CD4-positive, alpha-beta T cell treated with Interleukin-6 at 100 ng/mL for 8 hours (primary cell): ENCODE results near the gene TNS1.

ENCODE experiments used
- DNase-seq: peaks from one replicate; pipeline ENCODE4 v3.0.0-alpha.2; 2020; ENCODE audit warnings: mixed read lengths, low spot score

The TNS1 gene

DNA sequence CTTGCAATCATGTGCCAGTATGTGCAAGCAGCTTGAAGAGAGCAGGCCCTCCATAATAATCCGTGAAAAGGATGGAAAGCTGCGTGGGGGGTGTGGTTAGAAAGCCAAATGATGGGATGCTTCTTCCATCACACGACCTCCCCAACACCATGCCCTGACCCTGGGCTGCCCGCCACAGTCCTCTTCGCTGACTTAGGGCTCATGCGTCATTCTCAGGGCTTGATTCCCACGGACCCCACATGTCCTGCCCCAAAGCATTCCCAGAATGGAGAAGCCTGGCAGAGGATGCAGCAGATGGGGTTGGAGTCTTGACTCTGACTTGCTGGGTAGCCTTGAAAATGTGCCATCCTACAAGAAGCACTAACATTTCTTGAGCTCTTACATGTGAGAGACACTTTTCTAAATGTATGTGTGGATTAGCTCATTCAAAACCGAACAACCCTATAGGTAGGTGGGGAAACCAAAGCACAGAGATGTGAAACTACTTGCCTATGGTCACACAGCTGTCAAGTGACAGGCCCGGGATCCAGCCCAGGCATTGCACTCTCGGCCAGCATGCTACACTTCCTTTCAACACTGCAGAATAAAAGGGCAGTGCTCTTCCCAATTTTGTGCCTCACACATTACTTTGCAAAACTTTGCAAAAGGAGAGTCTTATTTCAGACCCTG, 3.7 kb downstream of the TNS1 start:
- DNase-seq, result no peak

DNA sequence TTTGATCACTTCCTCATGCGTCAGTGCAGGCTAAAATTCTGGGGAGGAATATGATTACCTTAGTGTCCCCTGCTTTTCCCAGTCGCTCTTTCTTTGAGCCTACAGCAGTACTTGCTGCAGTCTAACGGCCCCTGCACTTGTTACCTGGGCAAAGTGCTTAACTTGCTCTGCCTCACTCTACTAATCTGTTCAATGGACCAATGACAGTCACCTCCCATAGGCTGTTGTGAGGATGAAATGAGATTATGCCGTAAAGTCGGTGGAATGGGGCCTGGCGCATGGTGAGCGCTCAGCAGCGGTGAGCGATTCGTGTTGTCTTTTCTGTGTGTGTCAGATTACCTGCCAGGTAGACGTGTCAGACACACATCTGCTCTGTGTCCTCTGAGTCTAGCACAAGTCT, 5.3 kb downstream of the TNS1 start:
- no peak for DNase-seq

DNA sequence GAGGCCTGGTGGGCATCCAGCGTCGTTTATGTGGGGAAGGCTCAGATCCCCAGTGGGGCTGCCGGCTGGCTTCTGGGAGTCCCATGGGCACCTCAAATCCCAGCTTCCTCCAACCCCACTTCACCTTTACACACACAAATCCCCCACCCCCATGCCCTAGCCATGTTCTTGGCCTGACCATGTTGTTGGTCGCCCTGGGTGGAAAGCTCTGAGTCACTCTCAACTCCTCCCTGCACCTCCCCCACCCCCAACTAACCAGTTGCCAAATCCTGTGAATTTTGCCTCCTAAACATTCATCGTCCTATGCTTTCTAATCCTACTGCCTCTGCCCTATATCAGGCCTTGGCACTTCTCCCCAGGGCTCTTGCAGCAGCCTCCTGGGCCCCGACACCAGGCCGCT, 6.4 kb downstream of the TNS1 start:
- no peak for DNase-seq

DNA sequence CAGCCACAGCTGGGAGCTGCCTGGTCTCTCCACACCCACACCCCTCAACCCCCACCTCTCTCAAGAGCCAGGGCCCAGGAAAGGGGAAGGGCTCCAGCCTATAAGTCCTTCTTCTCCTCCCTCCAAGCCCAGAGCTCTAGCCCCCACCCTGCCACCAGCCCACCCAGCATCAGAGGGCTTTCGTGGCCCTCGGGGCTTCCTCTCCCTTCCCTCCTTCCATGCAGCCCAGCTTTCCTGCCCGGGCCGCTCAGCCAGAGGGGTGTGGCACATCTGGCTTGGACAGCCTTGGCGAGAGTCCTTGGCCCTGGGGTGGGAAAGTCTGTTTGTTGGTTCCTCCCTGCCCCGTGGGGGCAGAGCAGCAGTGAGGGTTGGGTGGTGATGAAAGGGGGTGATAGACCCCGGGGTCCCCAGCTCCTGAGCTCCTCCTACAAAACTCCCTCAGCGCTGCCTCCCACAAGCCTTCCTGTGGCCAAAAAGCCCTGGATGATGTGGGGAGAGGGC, 7.0 kb downstream of the TNS1 start:
- DNase-seq, result no peak

DNA sequence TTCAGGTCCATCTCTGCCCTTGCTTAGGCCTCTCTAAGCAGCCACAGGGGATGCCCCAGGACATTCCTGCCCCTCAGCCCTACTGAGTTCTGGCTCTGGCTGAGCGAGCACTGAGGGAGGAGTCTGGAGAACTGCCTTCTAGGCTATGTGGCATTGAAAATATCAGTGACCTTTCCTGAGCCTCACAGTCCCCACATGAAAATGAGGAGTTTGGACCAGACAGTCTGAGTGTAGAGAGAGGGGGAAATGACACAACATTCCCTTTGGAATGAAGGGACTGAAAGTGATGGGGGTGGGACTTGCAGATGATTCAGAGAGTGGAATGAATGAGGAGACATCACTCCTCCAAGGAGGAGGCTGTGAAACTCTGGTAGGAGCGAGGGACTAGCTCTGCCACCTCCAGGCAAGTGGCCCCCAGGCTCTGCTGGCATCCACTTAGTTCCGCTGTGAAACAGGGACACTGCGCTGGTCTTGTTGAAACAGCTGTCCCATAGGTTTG, 8.0 kb downstream of the TNS1 start:
- no peak for DNase-seq

DNA sequence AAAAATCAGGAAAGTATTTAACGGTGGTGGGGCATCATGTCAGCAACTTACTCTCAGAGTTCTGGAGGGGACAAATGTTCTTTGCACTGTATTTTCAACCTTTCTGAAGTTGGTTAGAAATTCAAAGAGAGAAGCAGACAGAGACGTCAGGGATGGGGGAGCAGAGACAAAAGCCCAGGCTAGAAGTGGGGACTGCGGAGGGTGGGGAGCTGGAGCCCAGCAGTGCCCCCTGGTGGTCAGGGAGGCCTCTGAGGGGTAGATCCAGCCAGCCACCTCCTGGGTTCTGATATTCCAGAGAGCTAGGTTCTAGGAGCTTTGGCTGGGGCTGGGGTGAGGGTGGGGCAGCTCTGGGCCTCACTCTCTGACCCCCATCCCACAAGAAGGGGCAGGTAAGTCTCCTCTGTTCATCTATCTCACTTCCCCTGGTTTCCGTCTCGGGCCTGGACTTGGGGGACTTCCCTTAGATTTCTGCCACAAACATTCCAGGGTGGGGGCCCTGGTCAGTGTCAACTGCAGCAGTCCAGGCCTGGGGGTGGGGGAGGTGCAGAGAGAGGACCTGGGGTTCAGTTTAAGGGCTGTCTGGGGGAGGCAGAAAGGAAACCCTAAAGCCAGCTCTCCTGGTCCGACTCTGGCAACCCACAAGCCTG, 8.9 kb downstream of the TNS1 start:
- peak; percentile 12 for DNase-seq

DNA sequence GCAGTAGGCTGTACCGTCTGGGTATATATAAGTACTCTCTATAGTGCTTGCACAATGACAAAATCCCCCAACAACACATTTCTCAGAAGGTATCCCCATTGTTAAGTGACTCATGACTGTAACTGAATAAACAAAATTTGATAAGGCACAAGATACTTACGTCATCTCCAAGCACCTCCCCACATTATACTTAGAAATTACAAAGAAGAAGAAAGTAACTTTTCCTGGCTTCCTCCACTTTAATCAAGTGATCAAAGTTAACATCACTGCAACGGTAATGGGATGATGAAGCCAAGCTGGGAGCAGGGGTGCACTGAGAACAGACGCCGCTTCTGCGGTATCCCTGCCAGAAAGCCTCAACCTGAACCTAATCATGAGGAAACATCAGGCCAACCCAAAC, 9.7 kb downstream of the TNS1 start:
- DNase-seq, result no peak

DNA sequence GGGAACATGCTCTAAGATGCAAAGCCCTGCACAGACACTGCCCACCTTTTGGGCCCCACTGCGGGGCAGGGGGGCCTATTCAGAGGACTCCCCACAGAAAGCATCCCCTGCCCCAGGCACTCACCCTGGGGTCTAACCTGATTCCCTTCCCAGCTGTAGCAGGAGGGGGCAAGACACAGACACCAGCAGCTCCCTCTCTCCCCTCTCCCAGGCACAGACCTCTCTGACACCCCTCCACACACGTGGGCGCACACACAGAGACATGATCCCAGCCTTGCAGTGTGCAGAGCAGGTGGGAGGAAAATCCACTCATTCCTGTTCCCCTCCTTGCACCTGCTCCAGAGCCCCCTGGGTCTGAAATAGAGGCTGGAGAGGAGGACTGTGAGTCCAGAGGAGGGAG, 10.7 kb downstream of the TNS1 start:
- no peak for DNase-seq

DNA sequence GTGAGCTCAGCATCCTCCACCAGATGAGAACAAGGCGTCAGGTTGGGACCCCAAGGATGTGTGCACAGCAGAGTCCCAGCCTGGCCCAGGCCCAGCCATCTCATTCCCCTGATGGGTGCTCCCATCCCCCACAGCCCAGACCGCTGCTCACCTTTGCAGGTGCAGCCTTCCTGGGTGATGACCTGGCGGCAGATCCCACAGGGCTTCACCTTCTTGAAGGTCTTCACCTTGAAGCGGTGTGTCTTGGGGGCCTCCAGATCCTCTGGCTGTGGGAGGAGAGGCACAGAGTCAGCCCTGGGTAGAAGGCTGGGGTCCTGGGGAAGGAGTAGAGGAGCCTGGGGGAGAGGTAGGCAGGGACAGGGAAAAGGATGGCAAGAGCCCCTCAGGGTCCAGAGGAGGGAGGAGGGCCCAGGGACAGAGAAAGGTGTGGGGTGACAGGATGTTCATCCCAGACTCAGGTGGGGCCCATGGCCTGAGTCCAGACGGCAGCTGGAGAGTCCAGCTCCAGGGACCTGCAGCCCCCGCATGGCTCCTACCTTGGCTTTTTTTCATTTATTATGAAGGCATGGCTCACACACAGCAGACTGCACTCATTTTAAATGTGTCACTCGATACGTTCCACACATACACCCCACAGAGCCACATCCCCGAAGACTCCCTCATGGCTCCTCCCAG, 11.9 kb downstream of the TNS1 start:
- no peak for DNase-seq

DNA sequence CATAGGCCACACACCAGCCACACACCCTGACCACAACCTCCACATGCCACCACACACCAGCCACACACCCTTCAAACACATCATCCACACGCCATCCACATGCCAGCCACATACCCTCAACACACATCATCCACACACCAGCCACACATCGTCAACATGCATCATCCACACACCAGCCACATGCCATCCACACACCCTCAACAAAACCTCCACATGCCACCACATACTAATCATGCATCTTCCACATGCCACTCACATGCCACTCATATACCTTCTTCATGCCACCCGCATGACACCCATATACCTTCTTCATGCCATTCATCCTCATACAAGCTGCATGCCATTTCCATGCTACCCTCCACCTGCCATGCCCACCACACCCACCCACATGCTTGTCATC, 12.4 kb downstream of the TNS1 start:
- DNase-seq, result no peak

DNA sequence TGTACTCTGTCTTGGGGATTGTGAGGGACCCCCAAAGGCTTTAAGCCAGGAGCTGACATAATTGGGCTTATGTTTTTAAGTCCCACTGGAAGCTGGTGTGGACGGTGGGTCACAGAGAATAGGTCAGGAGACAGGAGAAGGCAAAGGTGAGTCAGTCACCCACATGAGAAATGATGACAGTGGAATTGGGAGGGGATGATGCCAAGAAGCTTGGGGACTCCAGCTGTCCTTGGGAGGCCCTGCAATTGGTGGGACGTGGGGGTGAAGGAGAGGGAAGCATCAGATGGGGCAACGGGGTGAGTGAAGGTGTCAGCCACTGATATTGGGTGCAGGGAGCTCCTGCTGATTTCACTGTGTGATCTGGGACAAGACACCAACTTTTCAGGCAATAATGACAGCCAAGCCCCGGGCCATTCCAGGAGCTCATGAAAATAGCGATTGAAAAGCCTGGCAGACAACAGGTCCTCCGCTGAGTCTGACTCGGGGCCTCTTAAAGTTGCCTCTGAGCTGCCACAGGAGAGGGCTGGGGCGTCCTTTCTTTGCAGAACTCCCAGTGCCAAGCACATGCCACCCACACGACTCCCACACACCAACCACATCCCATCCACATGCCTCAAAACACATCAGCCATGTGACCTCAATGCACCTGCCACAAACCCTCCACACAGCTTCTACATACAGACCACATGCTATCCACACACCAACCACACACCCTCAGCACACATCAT, 13.4 kb downstream of the TNS1 start:
- DNase-seq, result no peak

DNA sequence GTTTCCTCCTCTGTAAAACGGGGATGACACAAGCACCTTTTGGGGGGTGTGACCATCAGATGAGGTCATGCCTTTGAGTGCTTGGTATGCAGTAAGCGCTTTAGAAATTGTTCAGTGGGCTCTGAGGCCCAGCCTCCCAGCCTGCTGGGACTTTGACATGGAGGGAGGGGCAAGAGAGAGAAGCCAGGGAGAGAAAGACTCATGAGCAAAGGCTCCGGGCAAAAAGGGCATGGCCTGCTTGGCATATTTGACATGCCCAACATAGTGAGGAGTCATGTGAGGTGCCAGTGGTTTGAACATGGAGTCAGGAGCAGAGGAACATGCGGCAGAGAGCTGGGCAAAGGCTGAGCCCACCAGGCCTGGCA, 14.0 kb downstream of the TNS1 start:
- DNase-seq, result no peak

DNA sequence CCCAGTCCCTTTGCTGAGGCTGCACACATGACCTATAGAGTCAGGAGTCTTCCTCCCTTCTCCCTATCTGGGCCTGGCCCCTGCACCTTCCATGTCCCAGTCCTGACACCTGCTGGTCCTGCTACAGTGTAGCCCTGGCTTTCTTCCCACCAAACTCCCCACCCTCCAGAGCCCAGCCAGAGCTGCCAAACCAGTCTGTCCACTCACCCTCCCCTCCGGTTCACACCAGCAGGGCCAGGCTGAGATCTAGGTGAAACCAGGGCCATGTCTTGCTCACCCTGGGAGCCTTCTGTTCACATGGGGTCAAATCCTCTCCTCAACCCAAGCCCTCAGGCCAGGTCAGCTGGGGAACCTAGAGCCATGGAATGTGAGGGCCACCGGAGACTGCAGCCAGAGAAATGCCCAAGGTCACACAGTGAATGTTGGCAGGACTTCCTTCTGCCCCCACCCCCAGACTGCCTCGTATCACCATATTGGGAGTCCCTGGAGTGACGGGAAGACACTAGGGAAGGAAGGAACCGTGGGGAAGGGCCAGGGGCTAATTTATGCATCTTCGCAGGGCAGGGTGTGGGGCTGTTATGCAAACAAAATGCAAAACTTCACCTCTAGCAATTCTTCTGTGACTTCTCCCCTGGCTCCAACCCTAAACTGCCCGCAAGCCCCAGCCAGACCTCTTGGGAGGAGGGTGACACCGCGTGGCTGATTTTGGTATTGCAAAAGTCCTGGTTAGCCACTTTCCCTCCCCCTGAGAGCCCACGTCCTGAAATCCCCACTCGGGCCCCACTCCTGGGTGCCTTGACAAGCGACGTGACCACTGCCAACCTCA, 14.6 kb downstream of the TNS1 start:
- peak; percentile 22 for DNase-seq

DNA sequence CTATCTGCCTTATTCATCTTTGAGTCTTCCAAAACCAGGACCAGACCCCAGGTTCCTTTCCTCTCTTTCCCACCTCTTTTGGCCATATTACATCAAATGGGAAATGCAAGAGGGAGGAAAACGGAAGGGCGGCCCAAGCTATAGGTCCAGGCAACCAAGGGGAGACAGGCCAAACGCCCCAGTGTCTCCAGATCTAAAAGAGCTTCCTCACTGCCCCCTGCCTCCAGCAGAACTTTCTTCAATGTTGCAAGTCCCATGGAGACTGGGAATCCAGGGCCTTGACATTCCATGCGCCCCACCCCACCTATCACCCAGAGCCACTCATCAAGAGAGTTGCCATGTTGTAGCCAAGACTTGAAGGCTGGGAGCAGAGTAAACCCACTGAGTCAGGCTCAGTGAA, 15.4 kb downstream of the TNS1 start:
- DNase-seq, result no peak

DNA sequence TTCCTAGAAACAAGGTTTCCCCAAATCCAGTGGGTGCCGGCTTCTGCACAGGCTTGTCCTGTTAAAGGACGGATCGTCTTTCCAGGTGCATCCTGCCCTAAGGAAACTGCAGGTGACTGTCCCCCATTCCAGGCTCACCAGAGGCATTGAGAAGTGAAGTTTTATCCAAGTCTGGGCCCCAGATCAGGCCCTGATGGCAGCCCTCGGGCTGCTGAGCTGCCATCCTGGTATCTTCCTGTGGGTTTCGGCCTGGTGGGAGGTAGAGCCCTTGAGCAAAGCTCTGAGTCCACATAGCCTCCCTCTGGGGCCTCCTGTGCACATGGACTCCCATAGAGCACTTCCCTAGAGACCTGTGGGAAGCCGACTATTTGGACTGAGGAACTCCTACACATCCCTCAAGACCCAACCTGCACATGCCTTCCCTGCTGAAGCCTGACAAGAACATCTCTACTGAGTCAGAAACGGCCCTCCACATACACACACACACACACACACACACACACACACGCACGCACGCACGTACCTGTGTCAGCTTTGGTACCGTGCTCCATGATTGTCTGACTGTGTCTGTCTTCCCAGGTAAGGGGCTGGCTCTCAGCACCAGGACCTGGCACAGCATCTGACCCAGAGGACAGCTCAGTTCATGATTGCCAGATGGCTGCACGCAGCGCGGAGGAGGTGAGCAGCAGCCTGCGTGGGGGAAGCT, 16.4 kb downstream of the TNS1 start:
- DNase-seq, result no peak

DNA sequence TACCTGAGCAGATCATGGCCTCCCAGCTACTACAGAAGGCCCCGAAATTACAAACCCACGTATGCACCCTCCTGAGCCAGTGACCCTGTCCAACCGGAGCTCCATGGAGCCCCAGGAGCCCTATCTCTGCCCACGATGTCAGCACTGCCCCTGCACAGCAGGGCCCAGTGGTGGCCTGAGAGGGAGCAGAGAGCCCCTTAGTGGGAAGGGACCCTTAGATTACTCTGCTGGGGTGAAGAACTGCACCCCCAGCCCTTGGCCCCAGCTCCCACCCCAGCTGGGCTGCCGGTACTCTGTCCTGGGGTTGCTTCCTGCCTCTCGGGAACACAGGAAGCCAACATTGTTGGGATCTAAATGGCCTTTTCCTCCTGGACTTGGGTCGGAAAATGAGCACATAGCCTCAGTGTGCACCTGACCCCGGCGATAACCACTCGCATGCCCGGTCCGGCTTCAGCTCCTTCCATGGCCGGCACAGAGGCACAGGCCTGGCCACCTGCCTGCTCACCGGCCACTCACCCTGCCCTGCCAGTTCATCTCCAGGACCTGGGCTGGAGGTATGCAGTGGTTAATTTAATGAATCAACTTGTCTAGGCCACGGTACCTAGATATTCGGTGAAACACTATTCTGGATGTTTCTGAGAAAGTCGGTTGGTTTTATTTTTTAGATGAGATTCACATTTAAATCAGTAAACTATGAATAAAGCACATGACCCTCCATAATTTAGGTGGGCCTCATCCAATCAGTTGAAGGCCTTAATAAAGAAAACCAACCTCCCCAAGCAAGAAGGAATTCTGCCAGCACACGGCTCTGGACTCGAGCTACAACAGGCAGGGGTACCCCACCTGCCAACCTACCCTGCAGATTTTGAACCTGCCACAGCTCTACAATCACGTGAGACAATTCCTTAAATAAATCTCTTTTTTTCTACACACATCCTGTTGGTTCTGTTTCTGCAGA, 19.2 kb downstream of the TNS1 start:
- DNase-seq, result no peak

DNA sequence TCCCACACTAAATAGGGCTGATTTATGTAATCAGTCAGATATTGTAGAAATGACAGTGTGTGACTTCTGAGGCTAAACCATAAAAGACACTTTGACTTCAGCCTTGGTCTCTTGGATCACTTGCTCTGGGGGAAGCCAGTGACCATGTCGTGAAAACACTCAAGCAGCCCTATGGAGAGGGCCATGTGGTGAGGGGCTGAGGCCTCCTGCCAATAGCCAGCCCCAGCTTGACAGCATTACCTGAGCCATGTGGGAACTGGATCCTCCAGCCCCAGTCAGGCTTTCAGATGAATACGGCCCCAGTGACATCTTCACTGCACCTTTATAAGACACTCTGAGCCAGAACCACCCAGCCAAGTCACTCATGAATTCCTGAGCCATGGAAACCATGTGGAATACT, 20.8 kb downstream of the TNS1 start:
- DNase-seq, result no peak

DNA sequence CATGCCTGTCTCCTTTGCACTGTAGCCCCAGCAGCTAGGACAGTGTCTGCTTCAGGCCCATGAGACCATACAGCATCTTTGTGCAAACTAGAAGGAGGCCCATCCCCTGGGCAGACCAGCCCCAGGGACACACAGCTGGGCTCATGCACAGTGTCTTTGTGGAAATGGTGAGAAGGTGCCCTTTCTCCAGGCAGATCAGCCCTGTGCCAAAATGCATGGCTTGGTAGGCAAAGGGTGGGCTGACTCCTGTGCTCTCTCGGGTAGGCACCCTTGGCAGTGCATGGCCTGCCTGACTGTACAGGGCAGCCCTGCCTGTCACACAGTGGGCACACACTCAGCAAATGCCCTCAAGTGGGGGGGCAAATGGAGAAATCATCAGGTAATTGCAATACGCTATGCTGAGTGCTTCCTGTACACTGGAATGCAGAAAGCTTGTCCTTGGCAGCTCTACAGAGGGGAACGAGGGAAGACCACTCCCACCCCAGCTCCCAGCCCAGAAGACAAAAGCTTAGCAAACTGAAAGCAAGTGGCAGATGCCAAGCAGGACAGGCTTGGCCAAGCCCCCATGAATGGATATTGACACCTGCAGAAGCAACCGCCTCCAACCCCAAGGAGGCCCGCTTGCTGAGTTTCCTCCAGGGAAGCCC, 21.6 kb downstream of the TNS1 start:
- no peak for DNase-seq

DNA sequence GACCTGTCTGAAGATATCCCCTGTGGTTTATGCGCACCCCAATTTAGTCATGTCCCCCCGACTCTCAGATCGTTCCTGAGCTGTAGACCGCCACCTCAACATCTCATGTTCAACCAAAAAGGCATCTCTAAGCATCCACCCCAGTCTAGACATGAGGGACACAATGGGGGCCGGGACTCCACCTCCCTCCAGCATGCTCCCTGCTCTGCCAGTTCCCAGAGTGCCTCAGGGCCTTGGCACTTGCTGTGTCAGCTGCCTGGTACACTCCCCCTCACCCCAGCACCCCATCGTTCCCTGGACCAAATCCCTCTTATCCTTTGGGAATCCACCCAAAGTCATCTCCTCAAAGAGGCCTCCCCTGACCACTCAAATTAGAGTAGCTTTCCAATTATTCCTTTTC, 22.2 kb downstream of the TNS1 start:
- DNase-seq, result no peak
